DOHH2 (cell line): Measurements from ENCODE around the gene ICOS.

ENCODE experiments used
- EZH2phosphoT487 ChIP-seq: fragments of 200-600 bp; sonication (generic); IDR thresholded peaks from 2 replicates; pipeline ENCODE4 v1.6.1; 2017; ENCODE audit warnings: borderline replicate concordance, mild to moderate bottlenecking, antibody characterized with exemption, low read length, moderate library complexity, mixed read lengths
- TF ChIP-seq, protein P1 (sequence below): fragments of 200-600 bp; sonication (generic); IDR thresholded peaks from one replicate; pipeline ENCODE4 v1.5.1; 2014; ENCODE audit warnings: antibody characterized with exemption, mild to moderate bottlenecking, low read depth, low read length; ENCODE audit not compliant: poor library complexity, severe bottlenecking

DNA sequence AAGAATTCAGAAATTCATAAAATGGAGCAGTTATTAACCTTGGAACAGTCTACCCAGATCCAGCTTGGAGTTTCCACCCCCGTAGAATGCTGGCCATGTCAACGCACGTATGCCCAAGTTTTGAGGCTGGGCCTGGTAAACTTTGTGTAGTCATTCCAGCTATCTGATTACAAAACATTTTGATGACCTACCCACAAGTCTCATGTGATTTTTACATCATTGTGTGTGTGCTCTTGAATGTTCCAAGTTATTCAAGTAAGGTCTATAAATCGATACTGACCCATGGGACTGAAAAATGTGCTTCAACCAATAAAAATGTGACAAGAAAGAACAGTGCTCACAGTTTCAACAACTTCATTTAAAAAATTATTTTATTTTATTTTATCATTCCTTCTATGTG lies 32.5 kb upstream of the ICOS start:
- TF ChIP-seq, protein P1, sequence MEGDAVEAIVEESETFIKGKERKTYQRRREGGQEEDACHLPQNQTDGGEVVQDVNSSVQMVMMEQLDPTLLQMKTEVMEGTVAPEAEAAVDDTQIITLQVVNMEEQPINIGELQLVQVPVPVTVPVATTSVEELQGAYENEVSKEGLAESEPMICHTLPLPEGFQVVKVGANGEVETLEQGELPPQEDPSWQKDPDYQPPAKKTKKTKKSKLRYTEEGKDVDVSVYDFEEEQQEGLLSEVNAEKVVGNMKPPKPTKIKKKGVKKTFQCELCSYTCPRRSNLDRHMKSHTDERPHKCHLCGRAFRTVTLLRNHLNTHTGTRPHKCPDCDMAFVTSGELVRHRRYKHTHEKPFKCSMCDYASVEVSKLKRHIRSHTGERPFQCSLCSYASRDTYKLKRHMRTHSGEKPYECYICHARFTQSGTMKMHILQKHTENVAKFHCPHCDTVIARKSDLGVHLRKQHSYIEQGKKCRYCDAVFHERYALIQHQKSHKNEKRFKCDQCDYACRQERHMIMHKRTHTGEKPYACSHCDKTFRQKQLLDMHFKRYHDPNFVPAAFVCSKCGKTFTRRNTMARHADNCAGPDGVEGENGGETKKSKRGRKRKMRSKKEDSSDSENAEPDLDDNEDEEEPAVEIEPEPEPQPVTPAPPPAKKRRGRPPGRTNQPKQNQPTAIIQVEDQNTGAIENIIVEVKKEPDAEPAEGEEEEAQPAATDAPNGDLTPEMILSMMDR, result no peak
- TF ChIP-seq EZH2phosphoT487, result no peak
